Measurements from ENCODE around the gene TSHZ2. TPM values are rescaled to one million over a fixed set of nuclear protein-coding genes. Genes with fewer than 3 reads are reported as not detected.

The TSHZ2 gene
- total and polyA plus RNA-seq, 9 of the 15 experiments (the other 6 are each of a cell fraction or from before 2014, with no cell fraction given), result 0.03 to 0.20 (median 0.05) TPM; not detected in 4

DNA sequence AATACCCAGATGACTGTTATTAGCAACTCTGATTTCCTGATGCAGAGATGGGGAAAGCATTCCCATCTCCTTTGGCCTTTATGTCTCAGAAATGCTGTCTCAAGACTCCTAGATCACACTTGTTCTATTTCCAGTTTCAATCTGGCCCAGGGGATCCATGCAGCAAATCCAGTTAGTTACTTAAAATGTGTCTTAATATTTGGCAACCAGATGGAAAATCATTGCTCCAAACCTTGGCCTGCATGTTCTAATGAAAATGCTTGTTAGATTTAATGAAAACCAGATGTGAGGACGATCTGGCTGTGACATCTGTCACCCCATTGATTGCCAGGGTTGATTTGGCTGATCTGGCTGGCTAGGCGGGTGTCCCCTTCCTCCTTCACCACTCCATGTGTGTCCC is 125.2 kb downstream of the TSHZ2 start:
- H3K9me3 ChIP-seq (replicated peaks; ENCODE audit: control insufficient read depth, insufficient read depth, low read depth, low read length), result no peaks in the 10 kb centered on the region
- CTCF ChIA-PET (ENCODE audit: low intra/inter-chr PET ratio), result no interaction called here
- intact Hi-C loops (cut with micrococcal nuclease) (no loop called here), in situ Hi-C loops (cut with MboI) (no loop called here)
- H3K79me2 ChIP-seq (ENCODE audit: control insufficient read depth, insufficient read depth, low read length), result no peaks in the 10 kb centered on the region
- H3K4me3 ChIP-seq, result no peak overlapping the region
- H3K27ac ChIP-seq (ENCODE audit: extremely low read depth, low read depth, low read length), result no peak overlapping the region
- H3K27me3 ChIP-seq (ENCODE audit: control insufficient read depth in 2 of 2, insufficient read depth in 2 of 2, low read length in 2 of 2), result peaks cover 0 to 8% of the 10 kb centered on the region in 2 experiments; a peak in 3 of 5 replicates
- H4K20me1 ChIP-seq (replicated peaks; ENCODE audit: control insufficient read depth, insufficient read depth, low read length), result no peaks in the 10 kb centered on the region
- no peak overlapping the region for H3K4me2 ChIP-seq (ENCODE audit: insufficient read depth, low read length)
- WGBS (ENCODE audit: insufficient coverage, low coverage, missing lambda C conversion rate), result 0% methylated on average over 1 of the region's 2 CpGs
- H3K9ac ChIP-seq (ENCODE audit: insufficient read depth in 1 of 2, low read depth in 2 of 2, low read length in 2 of 2), result no peak overlapping the region
- BruUV-seq (replicated peaks), result no TSS peak
- H3K4me1 ChIP-seq (replicated peaks in 1 of 2; ENCODE audit: control insufficient read depth in 2 of 2, insufficient read depth in 2 of 2, low read length in 2 of 2), result no peaks in the 10 kb centered on the region
- TF ChIP-seq DIDO1 (tag; IDR thresholded peaks at IDR 0.05; ENCODE audit: low read depth) (no peak), ZBTB8A (IDR thresholded peaks at IDR 0.05; ENCODE audit: partially characterized antibody) (no peak), IRF9 (tag; IDR thresholded peaks at IDR 0.05) (no peak)
- TF ChIP-seq, protein P1, sequence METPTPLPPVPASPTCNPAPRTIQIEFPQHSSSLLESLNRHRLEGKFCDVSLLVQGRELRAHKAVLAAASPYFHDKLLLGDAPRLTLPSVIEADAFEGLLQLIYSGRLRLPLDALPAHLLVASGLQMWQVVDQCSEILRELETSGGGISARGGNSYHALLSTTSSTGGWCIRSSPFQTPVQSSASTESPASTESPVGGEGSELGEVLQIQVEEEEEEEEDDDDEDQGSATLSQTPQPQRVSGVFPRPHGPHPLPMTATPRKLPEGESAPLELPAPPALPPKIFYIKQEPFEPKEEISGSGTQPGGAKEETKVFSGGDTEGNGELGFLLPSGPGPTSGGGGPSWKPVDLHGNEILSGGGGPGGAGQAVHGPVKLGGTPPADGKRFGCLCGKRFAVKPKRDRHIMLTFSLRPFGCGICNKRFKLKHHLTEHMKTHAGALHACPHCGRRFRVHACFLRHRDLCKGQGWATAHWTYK (CRISPR knock-in tag; IDR thresholded peaks at IDR 0.05), result no peak
- TF ChIP-seq, protein P2, sequence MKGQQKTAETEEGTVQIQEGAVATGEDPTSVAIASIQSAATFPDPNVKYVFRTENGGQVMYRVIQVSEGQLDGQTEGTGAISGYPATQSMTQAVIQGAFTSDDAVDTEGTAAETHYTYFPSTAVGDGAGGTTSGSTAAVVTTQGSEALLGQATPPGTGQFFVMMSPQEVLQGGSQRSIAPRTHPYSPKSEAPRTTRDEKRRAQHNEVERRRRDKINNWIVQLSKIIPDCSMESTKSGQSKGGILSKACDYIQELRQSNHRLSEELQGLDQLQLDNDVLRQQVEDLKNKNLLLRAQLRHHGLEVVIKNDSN (CRISPR knock-in tag; IDR thresholded peaks at IDR 0.05), result no peak
- no peak for ATAC-seq
- H2AFZ ChIP-seq (ENCODE audit: low read depth, low read length), result no peak overlapping the region
- DNase-seq (ENCODE audit: extremely low read depth in 1 of 4, low spot score in 3 of 4), result no peak
- FAIRE-seq, result no peak
- H3K36me3 ChIP-seq (ENCODE audit: control insufficient read depth, insufficient read depth, low read length), result no peaks in the 10 kb centered on the region
- POLR2A ChIA-PET, result no interaction called here
- H3K9me1 ChIP-seq (ENCODE audit: control insufficient read depth, insufficient read depth, low read length), result no peaks in the 10 kb centered on the region
